Activated T-cell treated with anti-CD3 and anti-CD28 coated beads, Interleukin-2, amount 50 U/mL, for 72 hours (primary cell): Measurements from ENCODE around the gene SNAPC1. TPM values are rescaled to one million over a fixed set of nuclear protein-coding genes. Genes with fewer than 3 reads are reported as not detected.

Experiments
- ATAC-seq, 2 donors: fragments of 150-1000 bp; cut with Tn5 transposase; replicated peaks in 1 of 2; 2 replicates each; pipeline ENCODE4 v1.10.0; 2021; ENCODE audit warnings: moderate library complexity in 2 of 2, mild to moderate bottlenecking in 1 of 2
- DNase-seq, 2 donors: peaks; one replicate each; pipeline ENCODE4 v3.0.0; 2021 to 2022; ENCODE audit warnings: mixed read lengths in 1 of 2
- H3K27ac Mint-ChIP-seq: one replicate; pipeline ENCODE4 v1.8.0; 2022; ENCODE audit warnings: mild to moderate bottlenecking, moderate library complexity, mixed read lengths
- H3K27me3 Mint-ChIP-seq: one replicate; pipeline ENCODE4 v1.8.0; 2022; ENCODE audit warnings: low read depth, mixed read lengths
- H3K36me3 Mint-ChIP-seq, 2 donors: one replicate each; pipeline ENCODE4 v1.8.0; 2022; ENCODE audit warnings: mixed read lengths in 2 of 2, mild to moderate bottlenecking in 1 of 2; ENCODE audit not compliant: insufficient read depth in 2 of 2
- H3K4me1 Mint-ChIP-seq: one replicate; pipeline ENCODE4 v1.8.0; 2022; ENCODE audit warnings: low read depth, mixed read lengths
- H3K4me3 Mint-ChIP-seq, 2 donors: one replicate each; pipeline ENCODE4 v1.8.0; 2022; ENCODE audit warnings: mild to moderate bottlenecking in 2 of 2, mixed read lengths in 2 of 2, moderate library complexity in 2 of 2
- H3K9me3 Mint-ChIP-seq, 2 donors: one replicate each; pipeline ENCODE4 v1.8.0; 2022; ENCODE audit warnings: mixed read lengths in 2 of 2
- total RNA-seq, 2 donors: library from RNA; stranded (reverse); gene quantifications; one replicate each; pipeline ENCODE4 v1.2.3, GENCODE V29; 2022

The SNAPC1 gene
- total RNA-seq, 2 donors from 2014 or later, result 7.2 to 7.8 TPM

GRCh38 chr14:61838661-61839245, 76.5 kb downstream of the SNAPC1 start:
- Mint-ChIP-seq H3K27ac (peak overlapping the region; percentile 35), H3K4me3 (no peak overlapping the region), H3K27me3 (peaks cover 20% of the 10 kb centered on the region), H3K4me1 (peaks cover 8% of the 10 kb centered on the region), H3K36me3 (no peaks in the 10 kb centered on the region), H3K9me3 (no peaks in the 10 kb centered on the region)
- ATAC-seq, result no peak
- DNase-seq, result no peak

GRCh38 chr14:61839507-61839906, 77.3 kb downstream of the SNAPC1 start:
- H3K9me3 Mint-ChIP-seq, result no peaks in the 10 kb centered on the region
- DNase-seq (no peak), ATAC-seq (no peak)
- peaks cover 20% of the 10 kb centered on the region for H3K27me3 Mint-ChIP-seq
- H3K27ac Mint-ChIP-seq, result no peak overlapping the region
- H3K4me3 Mint-ChIP-seq, result no peak overlapping the region
- H3K4me1 Mint-ChIP-seq, result peaks cover 8% of the 10 kb centered on the region
- H3K36me3 Mint-ChIP-seq, result no peaks in the 10 kb centered on the region

GRCh38 chr14:61841145-61841544, 78.9 kb downstream of the SNAPC1 start:
- Mint-ChIP-seq H3K27me3 (peaks cover 20% of the 10 kb centered on the region), H3K36me3 (no peaks in the 10 kb centered on the region), H3K4me3 (no peak overlapping the region), H3K9me3 (no peaks in the 10 kb centered on the region), H3K4me1 (peaks cover 8% of the 10 kb centered on the region), H3K27ac (no peak overlapping the region)
- no peak for ATAC-seq
- peak in 1 of 2 donors; percentile 9 for DNase-seq

Other genes starting within 250 kb of the SNAPC1 start
- 100 to 1,000 TPM; 283 to 343 TPM for gene HIF1A, start 66.9 kb upstream of the SNAPC1 start, total RNA-seq
- under 1 TPM; 0.02 to 0.09 TPM for gene SYT16, start 50.3 kb downstream of the SNAPC1 start, total RNA-seq